GM21529 (cell line): ENCODE measurements around the gene PURA.

Experiments
- ATAC-seq: cut with Tn5 transposase; IDR thresholded peaks from one replicate; pipeline ENCODE4 v1.9.1; 2021; ENCODE audit not compliant: unreplicated experiment

PURA gene

DNA sequence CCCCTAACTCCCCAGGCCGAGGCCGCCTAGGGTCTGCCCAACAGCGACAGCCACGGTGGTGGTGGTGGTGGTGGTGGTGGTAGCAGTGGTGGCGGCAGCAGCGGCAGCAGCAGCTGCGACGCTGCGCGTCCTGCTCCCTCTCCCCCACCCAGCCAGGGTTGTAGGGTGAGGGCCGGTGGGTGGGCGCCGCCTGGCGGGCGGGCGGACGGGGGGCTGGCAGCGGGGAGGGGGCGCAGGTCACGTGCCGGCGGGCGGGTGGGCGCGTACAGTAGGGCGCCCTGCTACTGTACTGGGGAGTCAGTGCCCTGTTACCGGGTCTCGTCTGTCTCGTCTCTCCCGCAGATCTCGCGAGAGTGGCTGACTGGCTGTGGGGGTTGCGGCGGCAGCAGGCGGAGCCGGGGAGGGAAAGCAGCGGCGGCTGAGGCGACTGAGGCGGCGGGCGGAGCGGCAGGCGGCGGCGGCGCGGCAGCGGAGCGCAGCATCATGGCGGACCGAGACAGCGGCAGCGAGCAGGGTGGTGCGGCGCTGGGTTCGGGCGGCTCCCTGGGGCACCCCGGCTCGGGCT, at the start of gene PURA:
Gene PURA, plus strand, starts transcription at position 411 of the 565 bp plus-strand sequence. Its CDS starts 73 bp downstream, at position 484.
- ATAC-seq, result peak; percentile 86

DNA sequence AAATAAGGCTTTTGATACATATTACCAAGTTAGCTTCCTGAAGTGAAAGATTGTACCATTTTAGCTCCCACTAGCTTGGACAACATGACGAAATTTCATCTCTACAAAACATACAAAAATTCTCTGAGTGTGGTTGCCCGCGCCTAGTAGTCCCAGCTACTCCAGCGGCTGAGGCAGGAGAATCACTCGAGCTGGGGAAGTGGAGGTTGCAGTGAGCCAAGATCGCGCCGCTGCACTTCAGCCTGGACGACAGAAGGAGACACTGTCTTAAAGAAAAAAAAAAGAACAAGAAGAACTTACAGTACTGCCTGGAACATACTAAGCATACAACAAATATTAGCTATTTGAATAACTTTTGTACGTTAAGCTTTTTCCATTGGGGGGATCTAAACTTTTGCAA, 41.1 kb upstream of the PURA start:
- no peak for ATAC-seq

DNA sequence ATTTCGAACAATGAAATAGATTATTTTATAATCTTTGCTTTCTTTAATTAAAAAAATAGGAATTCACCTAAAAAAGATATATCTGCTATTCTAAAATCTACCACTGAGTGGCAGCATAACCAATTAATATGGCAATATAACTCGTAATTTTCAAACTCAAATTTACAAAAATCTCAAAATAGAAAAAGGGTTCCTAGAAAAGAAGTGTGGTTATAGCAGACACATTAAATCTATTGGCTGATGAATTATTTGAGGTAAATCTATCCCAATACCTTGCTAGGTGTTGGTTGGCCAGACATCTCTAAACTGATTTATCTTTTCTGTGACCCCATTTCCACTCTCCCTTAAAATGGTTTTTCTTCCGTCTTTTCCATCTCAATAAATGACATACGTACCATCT, 40.6 kb upstream of the PURA start:
- no peak for ATAC-seq

DNA sequence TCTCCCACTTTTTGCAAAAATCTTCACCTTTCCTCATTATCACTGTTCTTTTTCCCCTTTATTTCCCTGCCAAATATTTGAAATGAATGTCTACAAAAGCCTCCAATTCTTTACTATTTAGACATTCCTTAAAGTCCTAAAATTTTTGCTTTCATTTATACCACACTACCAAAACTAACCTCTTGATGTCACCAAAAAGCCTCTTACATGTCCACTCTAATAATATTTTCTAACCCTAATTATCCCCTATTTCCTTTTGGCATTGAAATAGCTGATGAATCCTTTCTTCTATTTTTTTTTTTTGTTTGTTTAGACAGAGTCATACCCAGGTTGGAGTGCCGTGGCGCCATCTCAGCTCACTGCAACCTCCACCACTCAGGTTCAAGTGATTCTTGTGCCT, 38.5 kb upstream of the PURA start:
- no peak for ATAC-seq

DNA sequence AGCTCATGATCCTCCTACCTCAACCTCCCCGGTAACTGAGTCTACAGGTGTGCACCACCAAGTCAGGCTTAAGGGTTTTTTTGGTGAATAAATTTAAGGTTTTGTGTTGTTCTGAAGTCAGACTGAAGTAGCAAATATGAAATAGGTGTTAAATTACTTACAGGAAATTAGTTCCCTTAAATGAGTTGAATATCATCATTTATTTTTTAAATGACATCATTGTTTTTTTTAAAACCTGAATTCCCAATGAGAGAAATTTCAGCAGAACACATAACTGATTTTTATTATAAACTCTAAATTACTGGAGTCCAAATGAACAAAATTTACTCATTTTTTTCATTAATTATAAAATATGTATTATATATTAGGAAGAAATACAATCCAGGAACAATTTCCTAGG, 37.8 kb upstream of the PURA start:
- ATAC-seq, result no peak

DNA sequence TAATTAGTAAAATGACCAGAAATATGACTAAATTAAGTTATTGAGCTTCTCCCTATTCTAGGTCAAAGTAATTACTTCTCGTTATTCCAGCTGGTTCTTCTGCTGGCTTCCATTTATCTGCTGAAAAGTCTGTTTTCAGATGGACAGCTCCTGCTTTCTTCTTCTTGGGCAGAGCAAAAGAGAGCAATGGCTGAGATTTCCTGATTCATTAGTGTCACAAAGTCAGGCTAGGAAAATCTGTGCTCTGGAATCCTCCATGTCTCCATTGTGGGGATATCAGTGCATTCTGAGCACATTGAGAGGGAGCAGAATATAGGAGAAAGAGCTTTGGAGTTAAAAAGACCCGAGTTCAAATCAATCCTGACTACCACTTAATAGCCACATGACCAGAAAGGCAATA, 37.1 kb upstream of the PURA start:
- no peak for ATAC-seq

DNA sequence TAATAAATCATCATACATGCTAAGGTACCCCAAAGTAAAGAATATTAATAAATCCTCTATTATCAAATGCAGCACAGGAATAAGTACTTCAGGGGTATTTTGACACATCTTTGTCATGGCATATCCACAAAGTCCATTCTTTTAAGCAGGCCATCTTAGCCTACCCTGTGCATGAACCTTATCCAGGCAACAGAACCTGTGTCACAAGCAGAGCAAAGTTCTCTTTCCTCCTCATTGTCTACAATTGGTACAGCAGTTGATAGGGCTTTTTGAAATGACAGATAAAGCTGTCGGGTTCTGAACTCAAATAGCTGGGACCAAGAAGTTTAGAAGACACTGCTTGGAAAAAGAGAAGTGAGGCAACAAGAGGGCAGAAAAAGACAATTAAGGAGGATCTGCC, 30.8 kb upstream of the PURA start:
- ATAC-seq, result no peak

DNA sequence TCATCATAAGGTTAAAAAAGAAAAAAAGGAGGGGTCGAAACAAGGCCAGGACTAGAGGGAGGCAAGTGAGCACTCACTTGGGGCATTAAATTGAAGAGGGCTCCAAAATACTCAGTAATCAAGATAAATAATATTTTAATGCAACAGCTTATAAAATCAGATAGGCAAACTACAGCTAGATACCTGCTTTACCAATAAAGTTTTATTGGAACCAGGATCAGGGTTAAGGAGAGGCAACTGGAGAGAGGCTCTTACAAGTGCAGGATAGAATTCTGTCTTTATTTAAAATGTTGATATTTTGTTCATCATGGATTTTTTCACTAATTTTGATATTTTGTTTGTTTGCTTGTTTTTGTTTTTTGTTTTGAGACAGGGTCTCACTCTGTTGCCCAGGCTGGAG, 30.3 kb upstream of the PURA start:
- ATAC-seq, result no peak

DNA sequence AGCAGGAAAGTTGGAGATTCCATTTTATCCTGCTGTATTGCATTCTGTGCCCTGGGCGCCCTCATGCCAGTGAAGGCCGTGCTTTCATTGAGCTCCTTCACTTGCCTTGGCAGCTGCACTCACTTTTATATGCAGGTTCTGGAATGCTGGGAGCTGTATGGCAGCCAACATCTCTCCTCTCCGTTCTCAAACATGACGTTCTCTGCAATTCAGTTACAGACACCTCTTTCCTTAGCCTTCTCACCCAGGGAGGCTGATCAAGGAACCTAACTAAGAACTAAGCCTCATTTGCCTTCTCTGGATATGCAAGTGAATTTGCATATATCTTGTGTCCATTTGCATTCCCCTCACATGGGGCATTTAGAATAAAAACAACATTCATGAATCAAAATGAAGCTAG, 29.4 kb upstream of the PURA start:
- no peak for ATAC-seq

DNA sequence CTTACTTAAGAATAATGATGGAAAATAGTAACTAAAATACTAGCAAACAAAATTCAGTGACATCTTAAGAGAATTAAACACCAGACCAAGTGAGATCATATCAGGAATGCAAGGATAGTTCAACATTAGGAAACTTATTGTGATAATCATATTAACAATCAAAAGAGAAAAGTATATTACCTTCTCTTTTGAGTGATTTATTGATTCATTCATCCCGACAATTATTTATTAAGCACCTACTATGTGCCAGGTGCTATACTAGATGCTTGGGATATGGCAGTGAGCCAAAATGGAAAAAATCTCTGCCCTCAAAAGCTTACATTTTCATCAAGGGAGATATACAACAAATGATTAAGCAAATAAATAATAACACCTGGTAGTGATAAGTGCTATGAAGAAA, 23.7 kb upstream of the PURA start:
- no peak for ATAC-seq

DNA sequence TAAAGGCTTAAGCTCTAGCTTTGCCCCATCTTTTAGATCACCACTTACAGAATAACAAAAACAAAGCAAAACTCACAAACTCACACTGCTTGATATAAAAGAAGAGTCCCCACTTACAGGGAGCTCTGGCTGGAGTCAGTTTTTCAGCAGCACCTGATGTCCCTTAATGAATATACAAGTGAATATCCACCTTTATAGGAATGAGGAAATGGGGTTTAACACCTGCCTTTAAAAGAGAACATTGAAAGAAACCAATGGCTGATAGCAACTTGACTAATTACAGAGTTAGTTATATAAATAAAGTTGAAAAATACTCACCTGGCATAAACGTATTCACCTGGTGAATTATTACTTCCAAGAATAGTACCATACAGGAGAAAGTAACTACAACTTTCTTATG, 20.7 kb upstream of the PURA start:
- no peak for ATAC-seq

DNA sequence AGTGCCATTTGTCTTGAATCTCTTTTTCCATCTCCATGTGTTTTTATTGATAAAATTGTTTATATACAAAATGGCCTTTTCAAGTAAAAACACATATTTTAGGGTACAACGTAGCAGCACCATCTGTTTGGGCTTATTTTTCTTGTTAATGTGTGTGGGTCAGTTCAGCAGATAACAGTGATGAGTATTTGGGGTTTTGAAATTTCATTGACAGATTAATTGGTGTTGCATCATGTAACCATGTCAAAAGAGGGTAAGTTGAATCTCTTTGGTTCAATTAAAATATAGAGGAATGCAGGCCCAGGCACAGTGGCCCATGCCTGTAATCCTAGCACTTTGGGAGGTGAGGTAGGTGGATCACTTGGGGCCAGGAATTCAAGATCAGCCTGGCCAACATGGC, 20.0 kb upstream of the PURA start:
- no peak for ATAC-seq

DNA sequence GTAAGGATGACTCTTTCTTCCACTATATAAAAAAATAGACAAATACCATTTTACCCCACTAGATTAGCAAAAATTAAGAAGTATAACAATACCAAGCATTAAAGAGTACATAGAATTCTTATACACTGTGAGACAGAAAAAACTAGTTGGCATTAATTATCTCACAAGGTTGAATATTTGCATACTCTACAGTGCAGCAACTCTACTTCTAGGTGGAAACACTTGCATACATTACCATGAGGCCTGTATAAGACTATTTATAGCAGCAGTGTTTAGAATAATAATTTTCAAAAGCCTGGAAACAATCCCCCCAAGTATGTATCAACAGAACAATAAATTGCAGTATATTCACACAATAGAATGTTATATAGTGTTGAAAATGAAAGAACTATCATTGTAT, 19.0 kb upstream of the PURA start:
- ATAC-seq, result no peak

DNA sequence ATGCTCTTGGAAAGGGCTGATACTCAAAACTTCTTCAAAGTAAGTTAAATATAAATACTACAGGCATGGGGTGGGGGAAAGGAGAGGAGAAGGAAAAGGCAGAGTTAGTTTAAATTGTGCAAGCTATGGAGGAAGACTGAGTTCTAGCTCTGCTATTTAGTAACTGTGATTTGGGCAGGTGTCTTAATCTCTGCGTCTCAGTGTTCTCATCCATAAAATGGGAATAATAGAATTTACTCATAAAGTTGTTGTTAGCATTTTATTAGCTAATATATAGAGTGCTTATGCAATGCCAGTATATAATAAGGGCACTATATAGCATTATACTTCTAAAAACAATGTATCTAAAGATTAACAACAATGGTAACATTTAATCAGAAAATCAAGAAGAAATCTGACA, 12.7 kb upstream of the PURA start:
- ATAC-seq, result no peak

DNA sequence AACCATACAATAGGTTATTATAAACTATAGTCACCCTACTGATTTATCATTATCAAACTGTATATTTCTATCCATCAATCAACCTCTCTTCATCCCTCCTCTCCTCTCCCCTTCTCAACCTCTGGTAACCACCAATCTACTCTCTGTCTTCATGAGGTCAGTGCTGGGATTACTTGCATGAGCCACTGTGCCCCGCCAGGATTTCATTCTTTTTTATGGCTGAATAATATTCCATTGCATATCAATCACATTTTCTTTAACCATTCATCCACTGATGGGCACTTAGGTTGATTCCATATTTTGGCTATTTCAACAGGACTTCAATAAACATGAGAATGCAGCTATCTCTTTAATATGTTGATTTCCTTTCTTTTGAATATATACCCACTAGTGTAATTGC, 10.8 kb upstream of the PURA start:
- no peak for ATAC-seq

DNA sequence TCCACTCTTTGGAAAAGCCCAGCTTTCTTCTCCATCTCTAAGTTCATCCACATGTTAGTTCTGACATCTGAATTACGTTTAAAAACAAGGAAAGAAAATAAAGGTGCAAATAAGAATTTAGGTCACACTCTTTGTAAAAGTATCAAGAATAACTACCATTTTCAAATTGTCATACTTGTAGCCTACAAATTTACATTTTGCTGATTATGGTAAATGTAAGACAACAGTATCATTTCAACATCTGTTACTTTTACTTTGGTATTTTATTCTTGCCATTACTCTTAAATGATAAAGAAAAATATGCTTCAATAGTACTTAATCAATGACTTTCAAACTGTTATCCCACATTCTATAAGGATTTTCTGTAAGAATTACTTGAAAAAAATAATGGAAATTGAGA, 9.8 kb upstream of the PURA start:
- no peak for ATAC-seq

DNA sequence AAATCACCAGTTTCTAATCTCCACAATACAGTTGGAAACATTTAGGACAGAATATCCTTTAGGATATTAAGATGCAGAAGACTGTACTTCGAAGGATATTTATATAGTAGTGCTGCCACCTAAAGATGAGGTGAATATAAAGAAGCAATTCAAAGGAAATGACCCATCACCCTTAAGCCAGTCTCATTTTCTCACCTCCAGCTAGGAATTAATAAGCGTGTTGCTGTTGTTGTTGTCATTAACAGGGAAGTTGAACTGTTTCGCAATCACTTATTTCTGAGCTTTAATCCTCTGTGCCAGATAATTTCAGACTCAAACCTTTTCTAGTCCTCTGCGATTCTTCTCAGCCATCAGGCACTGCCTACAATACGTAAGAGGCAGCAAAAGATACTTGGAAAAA, 7.8 kb upstream of the PURA start:
- ATAC-seq, result no peak

DNA sequence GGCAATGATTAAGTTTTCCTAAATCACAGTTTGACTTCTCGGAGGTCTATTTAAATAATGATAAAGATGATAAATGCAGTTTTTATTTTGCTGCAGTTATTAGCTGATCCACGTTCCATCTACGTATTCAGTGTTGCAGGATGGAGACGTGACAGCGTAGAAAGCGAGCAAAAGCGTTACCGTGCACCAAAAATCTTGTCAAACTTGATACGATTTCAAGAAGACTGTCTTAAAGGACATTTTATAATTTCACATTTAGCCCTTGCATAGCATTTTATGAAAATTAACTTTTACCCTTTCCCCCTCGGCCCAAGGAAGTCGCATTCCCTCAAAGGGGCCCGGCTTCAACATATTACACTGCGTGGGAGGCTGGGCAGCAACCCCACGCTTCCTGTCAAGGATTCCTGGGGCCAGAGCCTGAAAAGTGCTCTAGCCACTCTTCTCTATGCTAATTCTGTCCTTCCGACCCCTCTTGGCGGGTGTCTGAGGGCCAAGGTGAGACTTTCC, 7.1 kb upstream of the PURA start:
- ATAC-seq, result no peak

DNA sequence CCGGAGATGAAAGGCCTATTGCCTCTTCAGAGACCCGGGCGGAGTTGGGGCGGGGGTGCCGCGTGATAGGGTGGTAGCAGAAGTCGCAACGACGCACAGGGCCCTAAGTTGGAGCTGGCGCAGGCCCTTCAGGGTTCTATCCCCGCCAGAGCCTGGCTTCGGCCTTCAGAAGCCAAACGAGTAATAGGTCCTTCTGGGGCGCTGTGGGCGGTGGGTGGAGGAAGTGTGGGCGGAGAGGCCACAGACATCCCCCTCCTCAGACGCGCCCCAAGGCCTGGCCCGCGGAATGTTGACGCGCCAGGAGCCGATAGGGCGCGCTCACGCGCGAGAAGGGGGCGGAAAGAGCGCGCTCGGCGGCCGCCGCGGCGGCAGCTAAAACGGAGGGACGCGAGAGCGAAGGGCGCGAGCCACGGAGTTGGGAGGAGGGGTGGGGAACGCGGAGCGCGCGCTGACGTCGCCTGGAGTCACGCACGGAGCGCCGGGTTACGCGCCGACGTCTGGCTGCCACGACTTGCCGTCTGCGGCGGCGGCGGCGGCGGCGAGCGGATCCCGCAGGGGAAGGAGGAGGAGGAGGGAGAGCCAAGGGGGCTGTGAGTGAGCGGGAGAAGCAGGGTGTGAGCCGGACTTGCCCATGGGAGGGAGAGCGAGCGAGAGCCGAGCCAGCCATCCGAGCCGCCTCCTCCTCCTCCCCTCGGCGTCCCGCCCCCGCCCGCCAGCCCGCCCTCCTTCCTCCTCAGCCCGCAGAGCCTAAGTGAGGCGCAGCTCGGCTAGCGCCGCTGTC, 6.4 kb upstream of the PURA start:
- ATAC-seq, result peak; percentile 85

DNA sequence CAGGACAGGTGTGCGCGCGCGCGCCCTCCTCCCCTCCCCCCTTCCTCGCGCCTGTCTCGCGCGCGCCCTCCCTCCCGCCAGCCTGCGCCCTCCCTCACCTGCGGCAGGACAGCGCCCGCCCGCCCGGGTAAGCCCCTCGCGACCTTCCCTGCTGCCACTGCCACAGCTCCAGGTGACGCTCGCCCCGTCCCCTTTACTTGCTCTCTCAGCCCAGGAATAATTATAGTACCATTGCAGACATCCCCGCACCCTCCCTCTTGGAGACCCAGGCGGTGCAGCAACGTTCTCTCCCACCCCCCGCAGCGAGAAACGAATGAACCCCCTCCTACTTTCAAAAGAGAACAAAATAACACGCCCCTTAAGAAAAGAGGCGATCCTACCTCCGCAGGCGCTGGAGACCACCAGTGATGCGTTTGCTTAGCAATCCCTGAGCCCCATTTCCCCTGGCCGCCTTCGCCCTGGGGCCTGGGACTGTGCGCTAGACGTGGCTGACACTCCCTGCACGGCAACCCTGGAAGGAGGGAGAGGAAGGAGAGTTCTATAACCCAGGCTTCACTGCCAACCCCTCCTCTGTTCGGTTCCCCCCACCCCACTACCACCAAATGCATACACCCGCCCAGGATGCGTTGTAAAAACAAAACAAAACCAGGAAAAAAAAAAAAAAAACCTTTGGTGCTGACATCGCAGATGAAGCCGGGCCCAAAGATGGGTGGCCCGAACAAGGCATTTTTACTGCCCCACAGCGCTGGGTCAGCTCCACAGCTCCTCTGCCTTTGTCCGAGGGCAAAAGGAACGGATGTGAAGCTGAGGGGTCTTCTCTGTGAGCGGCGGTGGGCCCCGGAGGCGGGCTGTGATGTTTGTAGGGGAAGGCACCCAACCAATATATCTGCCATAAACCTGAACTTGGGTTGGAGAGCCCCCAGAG, 5.6 kb upstream of the PURA start:
- no peak for ATAC-seq

DNA sequence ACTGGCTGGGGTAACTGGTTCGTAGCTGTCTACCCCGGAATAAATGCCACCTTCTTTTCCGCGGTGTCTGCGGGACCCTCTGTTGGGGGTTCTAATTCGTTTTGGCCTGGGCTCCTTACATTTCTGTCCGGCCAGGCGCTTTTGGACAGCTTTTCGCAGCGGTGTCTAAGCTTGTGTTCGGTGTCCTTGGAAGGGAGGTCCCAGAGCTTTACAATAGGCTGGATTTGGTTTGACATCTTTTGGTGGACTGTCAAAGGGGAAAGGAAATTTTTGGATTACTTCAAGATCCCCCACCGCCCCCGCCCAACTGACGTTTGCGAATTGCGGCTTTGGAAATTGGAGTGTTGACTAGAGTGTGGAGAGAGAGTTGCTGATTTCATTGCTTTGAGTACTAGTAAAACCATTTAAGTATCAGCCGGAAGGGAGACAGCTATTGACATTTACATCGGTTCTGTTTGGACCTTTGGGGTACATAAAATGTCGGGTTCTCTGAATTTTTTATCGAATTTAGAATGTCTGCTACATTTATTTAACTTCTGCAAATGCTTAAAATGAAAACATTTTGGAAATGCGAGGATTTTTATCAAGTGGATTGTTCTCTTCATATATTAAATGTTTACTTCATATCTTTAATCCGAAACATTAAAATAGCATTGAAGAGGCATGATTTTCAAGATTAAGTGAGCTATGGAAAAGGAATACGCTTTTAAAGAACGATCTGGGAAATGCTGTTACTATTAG, 4.7 kb upstream of the PURA start:
- no peak for ATAC-seq
